Measurements from ENCODE around the gene TENM3. TPM values are rescaled to one million over a fixed set of nuclear protein-coding genes. Genes with fewer than 3 reads are reported as not detected.

Gene TENM3
- total RNA-seq, 2 donors from 2014 or later, result 39.5 to 51.9 TPM

- peak; percentile 42 for DNase-seq
- Mint-ChIP-seq H3K4me1 (peaks cover 26% of the 10 kb centered on the region), H3K27ac (no peak overlapping the region), H3K9me3 (peaks cover 10% of the 10 kb centered on the region), H3K4me3 (no peak overlapping the region), H3K27me3 (ENCODE audit: insufficient read depth) (peaks cover 5% of the 10 kb centered on the region), H3K36me3 (ENCODE audit: low read depth) (peaks cover 21% of the 10 kb centered on the region)
- Histone ChIP-seq H3K4me1 (ENCODE audit: control insufficient read depth, insufficient read depth, low read length) (no peaks in the 10 kb centered on the region), H3K27me3 (ENCODE audit: control insufficient read depth, insufficient read depth, low read length, poor library complexity, severe bottlenecking) (peaks cover 6% of the 10 kb centered on the region), H3K4me3 (ENCODE audit: low read length) (no peak overlapping the region), H3K27ac (ENCODE audit: low read depth, low read length) (no peak overlapping the region), H3K9me3 (ENCODE audit: control insufficient read depth, low read length) (peaks cover 5% of the 10 kb centered on the region), H3K9ac (ENCODE audit: extremely low read depth, low read length, poor library complexity, severe bottlenecking) (no peak overlapping the region), H3K36me3 (ENCODE audit: control insufficient read depth, insufficient read depth, low read length) (peaks cover 15% of the 10 kb centered on the region)
- TF ChIP-seq CTCF (conservative IDR thresholded peaks at IDR 0.05), result no peak
- 64 to 85% methylated on average over 2 to 8 of the region's 8 CpGs for WGBS, 2 experiments (ENCODE audit: insufficient coverage in 1 of 2, insufficient read length in 1 of 2)
Measured at GRCh38 chr4:182804131-182804530, 560.9 kb downstream of the TENM3 start.

GRCh38 chr4:182805321-182805720 is 562.1 kb downstream of the TENM3 start:
- H3K4me3 ChIP-seq (ENCODE audit: low read length), result no peak overlapping the region

GRCh38 chr4:182805750-182806149 is 562.5 kb downstream of the TENM3 start:
- 80 to 85% methylated on average over 9 to 13 of the region's 13 CpGs for WGBS, 2 experiments (ENCODE audit: insufficient coverage in 1 of 2, insufficient read length in 1 of 2)
- no peak overlapping the region for H3K4me3 Mint-ChIP-seq

More at GRCh38 chr4:182805321-182805720, 562.1 kb downstream of the TENM3 start:
- Histone ChIP-seq H3K27me3 (ENCODE audit: control insufficient read depth, insufficient read depth, low read length, poor library complexity, severe bottlenecking) (peaks cover 6% of the 10 kb centered on the region), H3K27ac (ENCODE audit: low read depth, low read length) (no peak overlapping the region), H3K36me3 (ENCODE audit: control insufficient read depth, insufficient read depth, low read length) (peaks cover 7% of the 10 kb centered on the region), H3K9ac (ENCODE audit: extremely low read depth, low read length, poor library complexity, severe bottlenecking) (no peak overlapping the region), H3K9me3 (ENCODE audit: control insufficient read depth, low read length) (peaks cover 12% of the 10 kb centered on the region), H3K4me1 (ENCODE audit: control insufficient read depth, insufficient read depth, low read length) (no peaks in the 10 kb centered on the region)
- no peak for TF ChIP-seq CTCF (conservative IDR thresholded peaks at IDR 0.05)
- 87 to 89% methylated on average over 9 of the region's 9 CpGs for WGBS, 2 experiments (ENCODE audit: insufficient coverage in 1 of 2, insufficient read length in 1 of 2)
- peaks cover 5% of the 10 kb centered on the region for H3K27me3 Mint-ChIP-seq (ENCODE audit: insufficient read depth)
- DNase-seq, result peak; percentile 41
- H3K27ac Mint-ChIP-seq, result no peak overlapping the region
- H3K36me3 Mint-ChIP-seq (ENCODE audit: low read depth), result peaks cover 12% of the 10 kb centered on the region
- H3K4me3 Mint-ChIP-seq, result no peak overlapping the region
- H3K4me1 Mint-ChIP-seq, result peaks cover 26% of the 10 kb centered on the region
- H3K9me3 Mint-ChIP-seq, result peaks cover 10% of the 10 kb centered on the region

More at GRCh38 chr4:182805750-182806149, 562.5 kb downstream of the TENM3 start:
- H3K27ac ChIP-seq (ENCODE audit: low read depth, low read length), result no peak overlapping the region
- H3K4me1 ChIP-seq (ENCODE audit: control insufficient read depth, insufficient read depth, low read length), result no peaks in the 10 kb centered on the region
- H3K36me3 ChIP-seq (ENCODE audit: control insufficient read depth, insufficient read depth, low read length), result peaks cover 2% of the 10 kb centered on the region
- Mint-ChIP-seq H3K27me3 (ENCODE audit: insufficient read depth) (peaks cover 5% of the 10 kb centered on the region), H3K4me1 (peaks cover 26% of the 10 kb centered on the region), H3K9me3 (peaks cover 8% of the 10 kb centered on the region), H3K27ac (no peak overlapping the region), H3K36me3 (ENCODE audit: low read depth) (peaks cover 9% of the 10 kb centered on the region)
- no peak for DNase-seq
- H3K4me3 ChIP-seq (ENCODE audit: low read length), result peak overlapping the region; percentile 38
- H3K27me3 ChIP-seq (ENCODE audit: control insufficient read depth, insufficient read depth, low read length, poor library complexity, severe bottlenecking), result peaks cover 6% of the 10 kb centered on the region
- H3K9ac ChIP-seq (ENCODE audit: extremely low read depth, low read length, poor library complexity, severe bottlenecking), result no peak overlapping the region
- H3K9me3 ChIP-seq (ENCODE audit: control insufficient read depth, low read length), result peaks cover 16% of the 10 kb centered on the region
- TF ChIP-seq CTCF (conservative IDR thresholded peaks at IDR 0.05), result no peak

Measured in endodermal cell (in vitro differentiated cells).